Osteoblast (primary cell): ENCODE results near the gene CDK3. TPM values are rescaled to one million over a fixed set of nuclear protein-coding genes. Genes with fewer than 3 reads are reported as not detected.
"Not testable (repeated sequence)": the region's sequence is repeated elsewhere in the genome, so short reads cannot be mapped to it uniquely, and the experiment has no call there.

Experiments used
- DNase-seq: peaks from one replicate; pipeline ENCODE4 v3.0.0; 2011; ENCODE audit warnings: low spot score, mixed read lengths; ENCODE audit not compliant: insufficient read length; ENCODE audit errors: missing footprints
- H2AFZ ChIP-seq: 2 replicates; pipeline ENCODE4 v1.6.0; 2011; ENCODE audit warnings: mild to moderate bottlenecking, low read length
- H3K27ac ChIP-seq: 2 replicates; pipeline ENCODE4 v1.5.1; 2011; ENCODE audit warnings: mild to moderate bottlenecking, low read depth, low read length, moderate library complexity
- H3K27me3 ChIP-seq: 2 replicates; pipeline ENCODE4 v1.6.0; 2012; ENCODE audit warnings: mild to moderate bottlenecking, control low read depth, inconsistent platforms, low read length, moderate library complexity; ENCODE audit not compliant: insufficient read depth
- H3K36me3 ChIP-seq: 2 replicates; pipeline ENCODE4 v1.5.1; 2011; ENCODE audit warnings: mild to moderate bottlenecking, low read length, control low read depth, moderate library complexity; ENCODE audit not compliant: insufficient read depth
- H3K4me1 ChIP-seq: 2 replicates; pipeline ENCODE4 v1.5.1; 2011; ENCODE audit warnings: mild to moderate bottlenecking, low read length, control low read depth, moderate library complexity; ENCODE audit not compliant: insufficient read depth
- H3K4me2 ChIP-seq: 2 replicates; pipeline ENCODE4 v1.6.0; 2011; ENCODE audit warnings: mild to moderate bottlenecking, low read length; ENCODE audit not compliant: insufficient read depth
- H3K4me3 ChIP-seq: fragments of 200-600 bp; sonication (generic); 3 replicates; pipeline ENCODE4 v1.5.1; 2012; ENCODE audit warnings: mild to moderate bottlenecking, low read length, inconsistent platforms; ENCODE audit not compliant: insufficient read depth
- H3K79me2 ChIP-seq: 2 replicates; pipeline ENCODE4 v1.6.0; 2012; ENCODE audit warnings: mild to moderate bottlenecking, low read length, control low read depth, inconsistent platforms; ENCODE audit not compliant: insufficient read depth
- H3K9me3 ChIP-seq: 2 replicates; pipeline ENCODE4 v1.5.1; 2011; ENCODE audit warnings: low read depth, low read length, control low read depth
- H4K20me1 ChIP-seq: 2 replicates; pipeline ENCODE4 v1.6.0; 2012; ENCODE audit warnings: mild to moderate bottlenecking, low read length, control low read depth; ENCODE audit not compliant: insufficient read depth
- CTCF ChIP-seq: IDR thresholded peaks from 2 replicates; pipeline ENCODE4 v1.5.1; 2011; ENCODE audit warnings: mild to moderate bottlenecking, low read depth, low read length, moderate library complexity; ENCODE audit errors: extremely low read depth
- total RNA-seq: library from RNA; depleted of rRNA; stranded (reverse); fragments of >200 nt; gene quantifications from 2 replicates; pipeline ENCODE4 v1.2.3, GENCODE V29; 2012

Gene CDK3
- total RNA-seq, 1 donor, result 0.72 TPM

GRCh38 chr17:75959839-75960511 is 40.7 kb upstream of the CDK3 start:
- peaks cover 15% of the 10 kb centered on the region for H4K20me1 ChIP-seq

GRCh38 chr17:75965468-75965867 is 35.2 kb upstream of the CDK3 start:
- peaks cover 46% of the 10 kb centered on the region for H3K79me2 ChIP-seq

More at GRCh38 chr17:75959839-75960511, 40.7 kb upstream of the CDK3 start:
- DNase-seq, result peak; percentile 25
- H3K27me3 ChIP-seq, result no peaks in the 10 kb centered on the region
- no peaks in the 10 kb centered on the region for H3K9me3 ChIP-seq
- H2AFZ ChIP-seq, result no peak overlapping the region
- H3K36me3 ChIP-seq, result peaks cover 13% of the 10 kb centered on the region
- peaks cover 52% of the 10 kb centered on the region for H3K79me2 ChIP-seq
- no peak overlapping the region for H3K27ac ChIP-seq
- H3K4me3 ChIP-seq, result no peak overlapping the region
- H3K4me2 ChIP-seq, result no peak overlapping the region
- no peak for TF ChIP-seq CTCF
- no peaks in the 10 kb centered on the region for H3K4me1 ChIP-seq

GRCh38 chr17:75969044-75969443 is 31.6 kb upstream of the CDK3 start:
- DNase-seq, H3K4me1 ChIP-seq, H3K4me2 ChIP-seq, H2AFZ ChIP-seq, H3K9me3 ChIP-seq, H3K27ac ChIP-seq, H3K4me3 ChIP-seq, H3K27me3 ChIP-seq: not testable (repeated sequence)
- Histone ChIP-seq H4K20me1 (peaks cover 14% of the 10 kb centered on the region), H3K36me3 (peaks cover 15% of the 10 kb centered on the region), H3K79me2 (peaks cover 48% of the 10 kb centered on the region)

More at GRCh38 chr17:75965468-75965867, 35.2 kb upstream of the CDK3 start:
- H3K4me3 ChIP-seq, result no peak overlapping the region
- peaks cover 16% of the 10 kb centered on the region for H4K20me1 ChIP-seq
- H3K36me3 ChIP-seq, result peaks cover 4% of the 10 kb centered on the region
- H3K27ac ChIP-seq, result no peak overlapping the region
- H3K4me2 ChIP-seq, result no peak overlapping the region
- no peaks in the 10 kb centered on the region for H3K4me1 ChIP-seq
- no peak overlapping the region for H2AFZ ChIP-seq
- TF ChIP-seq CTCF, result no peak
- no peak for DNase-seq
- H3K27me3 ChIP-seq, result no peaks in the 10 kb centered on the region
- H3K9me3 ChIP-seq, result no peaks in the 10 kb centered on the region

GRCh38 chr17:75970011-75970523 is 30.6 kb upstream of the CDK3 start:
- Histone ChIP-seq H3K79me2 (peaks cover 47% of the 10 kb centered on the region), H3K36me3 (peaks cover 15% of the 10 kb centered on the region), H3K4me3 (no peak overlapping the region), H2AFZ (no peak overlapping the region), H4K20me1 (peaks cover 10% of the 10 kb centered on the region), H3K4me2 (no peak overlapping the region), H3K27ac (no peak overlapping the region), H3K4me1 (no peaks in the 10 kb centered on the region), H3K9me3 (no peaks in the 10 kb centered on the region), H3K27me3 (no peaks in the 10 kb centered on the region)
- no peak for TF ChIP-seq CTCF
- DNase-seq, result no peak
